T-helper 22 cell (primary cell): ENCODE results near the gene NECAB3.
"Not testable (repeated sequence)": the region's sequence is repeated elsewhere in the genome, so short reads cannot be mapped to it uniquely, and the experiment has no call there.

Experiments
- DNase-seq: peaks from one replicate; pipeline ENCODE4 v3.0.0-alpha.2; 2020; ENCODE audit warnings: low read depth

NECAB3 gene

GRCh38 chr20:33650111-33650752, 24.0 kb downstream of the NECAB3 start:
- no peak for DNase-seq

GRCh38 chr20:33649201-33649681, 25.0 kb downstream of the NECAB3 start:
- DNase-seq = no peak

GRCh38 chr20:33648396-33649004, 25.7 kb downstream of the NECAB3 start:
- DNase-seq = no peak

GRCh38 chr20:33647603-33648395, 26.4 kb downstream of the NECAB3 start:
- no peak for DNase-seq

- DNase-seq = not testable (repeated sequence)
Observed at GRCh38 chr20:33646959-33647602, 27.1 kb downstream of the NECAB3 start.

- no peak for DNase-seq
Observed at GRCh38 chr20:33646191-33646590, 28.0 kb downstream of the NECAB3 start.

GRCh38 chr20:33645396-33645795, 28.8 kb downstream of the NECAB3 start:
- no peak for DNase-seq

GRCh38 chr20:33645072-33645358, 29.2 kb downstream of the NECAB3 start:
- no peak for DNase-seq

- no peak for DNase-seq
Observed at GRCh38 chr20:33644313-33645071, 29.7 kb downstream of the NECAB3 start.

- DNase-seq = no peak
Observed at GRCh38 chr20:33640287-33640686, 33.9 kb downstream of the NECAB3 start.

GRCh38 chr20:33636776-33637175, 37.5 kb downstream of the NECAB3 start:
- no peak for DNase-seq

- DNase-seq = no peak
Observed at GRCh38 chr20:33635341-33635740, 38.9 kb downstream of the NECAB3 start.

- DNase-seq = not testable (repeated sequence)
Observed at GRCh38 chr20:33631910-33632309, 42.3 kb downstream of the NECAB3 start.

GRCh38 chr20:33630507-33630906, 43.7 kb downstream of the NECAB3 start:
- no peak for DNase-seq

GRCh38 chr20:33629979-33630378, 44.2 kb downstream of the NECAB3 start:
- DNase-seq = no peak

GRCh38 chr20:33629533-33629932, 44.7 kb downstream of the NECAB3 start:
- no peak for DNase-seq

- no peak for DNase-seq
Observed at GRCh38 chr20:33627577-33628216, 46.5 kb downstream of the NECAB3 start.

GRCh38 chr20:33626190-33626589, 48.0 kb downstream of the NECAB3 start:
- no peak for DNase-seq

- DNase-seq = no peak
Observed at GRCh38 chr20:33624399-33624798, 49.8 kb downstream of the NECAB3 start.

- DNase-seq = no peak
Observed at GRCh38 chr20:33622705-33623365, 51.4 kb downstream of the NECAB3 start.
